Stimulated activated CD4-positive, alpha-beta T cell treated with anti-CD3 and anti-CD28 coated beads, Interleukin-4, amount 100 ng/mL, for 48 hours (primary cell): ENCODE measurements around the gene FXYD7.
"Not testable (repeated sequence)": the region's sequence is repeated elsewhere in the genome, so short reads cannot be mapped to it uniquely, and the experiment has no call there.

ENCODE experiments used
- DNase-seq, 2 donors: peaks; one replicate each; pipeline ENCODE4 v3.0.0-alpha.2; 2020; ENCODE audit warnings: low read depth in 2 of 2

FXYD7 gene

GRCh38 chr19:35165200-35166058 is 22.4 kb downstream of the FXYD7 start:
- DNase-seq, result no peak

- DNase-seq, result no peak
Measured at GRCh38 chr19:35166100-35167063, 23.3 kb downstream of the FXYD7 start.

GRCh38 chr19:35167251-35168119 is 24.4 kb downstream of the FXYD7 start:
- DNase-seq, result no peak

- DNase-seq, result no peak
Measured at GRCh38 chr19:35168196-35168595, 25.1 kb downstream of the FXYD7 start.

GRCh38 chr19:35169221-35169995 is 26.4 kb downstream of the FXYD7 start:
- no peak for DNase-seq

GRCh38 chr19:35170359-35171061 is 27.5 kb downstream of the FXYD7 start:
- DNase-seq, result no peak

GRCh38 chr19:35171730-35172129 is 28.7 kb downstream of the FXYD7 start:
- no peak for DNase-seq

GRCh38 chr19:35174226-35174625 is 31.2 kb downstream of the FXYD7 start:
- no peak for DNase-seq

GRCh38 chr19:35176181-35176570 is 33.1 kb downstream of the FXYD7 start:
- no peak for DNase-seq

- DNase-seq, result no peak
Measured at GRCh38 chr19:35177377-35178274, 34.6 kb downstream of the FXYD7 start.

GRCh38 chr19:35178701-35179100 is 35.6 kb downstream of the FXYD7 start:
- no peak for DNase-seq

- DNase-seq, result no peak
Measured at GRCh38 chr19:35179830-35180229, 36.8 kb downstream of the FXYD7 start.

- no peak for DNase-seq
Measured at GRCh38 chr19:35181387-35181786, 38.3 kb downstream of the FXYD7 start.

- DNase-seq, result no peak
Measured at GRCh38 chr19:35184267-35184666, 41.2 kb downstream of the FXYD7 start.

- no peak for DNase-seq
Measured at GRCh38 chr19:35184884-35185283, 41.8 kb downstream of the FXYD7 start.

- no peak for DNase-seq
Measured at GRCh38 chr19:35194012-35194984, 51.2 kb downstream of the FXYD7 start.

GRCh38 chr19:35195830-35196229 is 52.8 kb downstream of the FXYD7 start:
- no peak for DNase-seq

- not testable (repeated sequence) for DNase-seq
Measured at GRCh38 chr19:35196861-35197260, 53.8 kb downstream of the FXYD7 start.
